ENCODE data around the gene TTC39B.

The TTC39B gene

GRCh38 chr9:15138357-15138686 lies 168.7 kb downstream of the TTC39B start:
- DNase-seq (ENCODE audit: extremely low spot score), result no peak
- no peak for TF ChIP-seq CTCF (IDR thresholded peaks at IDR 0.05; ENCODE audit: control extremely low read depth, extremely low read depth, low read depth, missing control alignments)
- ChIA-PET CTCF (interaction anchor here (1.6 kb wide), 1 partner anchor 34 kb away, joined by 6 read pairs; no protein-coding TSS in a partner anchor), POLR2A (no interaction called here)

- no peak for DNase-seq (ENCODE audit: extremely low spot score)
- POLR2A ChIA-PET, result no interaction called here
- CTCF ChIA-PET, result interaction anchor here (1.6 to 3.4 kb wide), 2 partner anchors 33 to 37 kb away, joined by 6 to 17 read pairs; no protein-coding TSS in a partner anchor
- TF ChIP-seq CTCF (IDR thresholded peaks at IDR 0.05; ENCODE audit: control extremely low read depth, extremely low read depth, low read depth, missing control alignments), result no peak
These were observed 169.2 kb downstream of the TTC39B start for GRCh38 chr9:15137658-15138356.

- DNase-seq (ENCODE audit: extremely low spot score), result no peak
- ChIA-PET POLR2A (no interaction called here), CTCF (interaction anchor here (1.8 to 3.4 kb wide), 3 partner anchors 33 to 46 kb away, joined by 4 to 42 read pairs (median 17); no protein-coding TSS in a partner anchor)
- TF ChIP-seq CTCF (IDR thresholded peaks at IDR 0.05; ENCODE audit: control extremely low read depth, extremely low read depth, low read depth, missing control alignments), result no peak
These were observed 169.9 kb downstream of the TTC39B start for GRCh38 chr9:15137089-15137488.

DNA sequence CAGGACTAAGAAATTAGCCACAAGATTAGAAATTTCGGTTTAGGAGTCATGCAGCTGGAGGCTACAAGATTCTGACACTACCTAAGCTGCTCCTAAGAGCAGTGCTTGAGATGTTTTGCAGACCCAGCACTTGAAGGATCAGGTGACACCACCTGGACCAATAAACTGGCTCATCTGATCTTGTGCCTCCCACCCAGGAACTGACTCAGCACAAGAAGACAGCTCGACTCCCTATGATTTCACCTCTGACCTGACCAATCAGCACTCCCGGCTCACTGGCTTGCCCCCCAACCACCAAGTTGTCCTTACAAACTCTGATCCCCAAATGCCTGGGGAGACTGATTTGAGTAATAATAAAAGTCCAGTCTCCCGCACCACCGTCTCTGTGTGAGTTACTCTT lies 170.4 kb downstream of the TTC39B start:
- no peak for TF ChIP-seq CTCF (IDR thresholded peaks at IDR 0.05; ENCODE audit: control extremely low read depth, extremely low read depth, low read depth, missing control alignments)
- CTCF ChIA-PET, result interaction anchor here (1.5 to 3.4 kb wide), 6 partner anchors 21 to 45 kb away, joined by 3 to 42 read pairs (median 7); no protein-coding TSS in a partner anchor
- POLR2A ChIA-PET, result no interaction called here
- DNase-seq (ENCODE audit: extremely low spot score), result no peak

GRCh38 chr9:15135164-15135792 lies 171.7 kb downstream of the TTC39B start:
- CTCF ChIA-PET, result interaction anchor here (0.7 to 3.4 kb wide), 27 partner anchors 9 to 1785 kb away, joined by 3 to 42 read pairs (median 3); no protein-coding TSS in a partner anchor
- POLR2A ChIA-PET, result no interaction called here
- DNase-seq (ENCODE audit: extremely low spot score), result peak; percentile 53
- peak; percentile 74 for TF ChIP-seq CTCF (IDR thresholded peaks at IDR 0.05; ENCODE audit: control extremely low read depth, extremely low read depth, low read depth, missing control alignments)

DNA sequence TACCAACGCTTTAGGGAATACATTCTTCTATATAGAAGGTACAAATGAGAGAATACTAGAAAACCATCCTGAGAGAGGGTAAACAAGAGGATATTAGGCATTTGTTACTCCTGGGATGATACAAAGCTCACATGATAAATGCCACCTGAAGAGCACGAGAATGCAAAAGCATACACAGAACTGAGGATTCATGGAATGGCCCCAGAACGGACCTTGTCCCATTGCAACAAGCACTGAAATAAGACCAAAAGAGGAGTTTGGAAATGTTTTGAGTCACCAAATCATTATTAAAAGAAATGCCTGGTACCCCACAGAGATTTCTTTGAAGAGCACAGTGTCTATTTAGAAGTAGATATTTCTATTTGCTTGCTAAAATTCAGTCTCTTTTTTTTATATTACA lies 173.5 kb downstream of the TTC39B start:
- no peak for TF ChIP-seq CTCF (IDR thresholded peaks at IDR 0.05; ENCODE audit: control extremely low read depth, extremely low read depth, low read depth, missing control alignments)
- DNase-seq (ENCODE audit: extremely low spot score), result no peak
- ChIA-PET CTCF (interaction anchor here (1.3 kb wide), 1 partner anchor 28 kb away, joined by 4 read pairs; no protein-coding TSS in a partner anchor), POLR2A (no interaction called here)

Data from GM10248 (cell line).